Duodenal mucosa (tissue), 2 donors: ENCODE results near the gene SUSD6.
A peak's percentile ranks its signal among the peaks of the same experiment; 100 is the strongest.
"Not testable (repeated sequence)": the region's sequence is repeated elsewhere in the genome, so short reads cannot be mapped to it uniquely, and the experiment has no call there.

Experiments
- H3K27ac ChIP-seq: one replicate; pipeline ENCODE4 v1.7.0; 2013; ENCODE audit warnings: low read depth, low read length
- H3K27me3 ChIP-seq, 2 donors: one replicate each; pipeline ENCODE4 v1.7.0; 2013; ENCODE audit warnings: low read length in 2 of 2, control low read depth in 1 of 2; ENCODE audit not compliant: insufficient read depth in 2 of 2, control insufficient read depth in 1 of 2
- H3K36me3 ChIP-seq, 2 donors: one replicate each; pipeline ENCODE4 v1.7.0; 2013; ENCODE audit warnings: low read length in 2 of 2, control low read depth in 1 of 2; ENCODE audit not compliant: insufficient read depth in 2 of 2, control insufficient read depth in 1 of 2
- H3K4me1 ChIP-seq, 2 donors: one replicate each; pipeline ENCODE4 v1.7.0; 2013; ENCODE audit warnings: low read length in 2 of 2, control low read depth in 1 of 2; ENCODE audit not compliant: insufficient read depth in 2 of 2, control insufficient read depth in 1 of 2
- H3K4me3 ChIP-seq, 2 donors: one replicate each; pipeline ENCODE4 v1.7.0; 2013; ENCODE audit warnings: low read length in 2 of 2, low read depth in 1 of 2
- H3K9ac ChIP-seq, 2 donors: one replicate each; pipeline ENCODE4 v1.7.0; 2013; ENCODE audit warnings: low read length in 2 of 2, low read depth in 1 of 2
- H3K9me3 ChIP-seq, 2 donors: one replicate each; pipeline ENCODE4 v1.7.0; 2013; ENCODE audit warnings: low read length in 2 of 2, control low read depth in 1 of 2; ENCODE audit not compliant: control insufficient read depth in 1 of 2

SUSD6 gene

GRCh38 chr14:69716478-69717187 is 105.2 kb downstream of the SUSD6 start:
- H3K9me3 ChIP-seq = no peaks in the 10 kb centered on the region
- H3K36me3 ChIP-seq = peaks cover 8 to 12% of the 10 kb centered on the region in 2 donors
- H3K4me3 ChIP-seq = no peak overlapping the region
- peaks cover 35 to 48% of the 10 kb centered on the region in 2 donors for H3K4me1 ChIP-seq
- no peaks in the 10 kb centered on the region for H3K27me3 ChIP-seq
- no peak overlapping the region for H3K9ac ChIP-seq
- no peak overlapping the region for H3K27ac ChIP-seq

GRCh38 chr14:69718614-69719013 is 107.2 kb downstream of the SUSD6 start:
- not testable (repeated sequence) for H3K27me3 ChIP-seq, H3K4me3 ChIP-seq, H3K27ac ChIP-seq, H3K9me3 ChIP-seq, H3K9ac ChIP-seq, H3K36me3 ChIP-seq
- peaks cover 16 to 28% of the 10 kb centered on the region in 2 donors for H3K4me1 ChIP-seq

GRCh38 chr14:69719501-69719951 is 108.1 kb downstream of the SUSD6 start:
- H3K27me3 ChIP-seq = no peaks in the 10 kb centered on the region
- H3K9me3 ChIP-seq = no peaks in the 10 kb centered on the region
- H3K36me3 ChIP-seq = no peaks in the 10 kb centered on the region
- no peak overlapping the region for H3K9ac ChIP-seq
- H3K4me1 ChIP-seq = peaks cover 16 to 24% of the 10 kb centered on the region in 2 donors
- no peak overlapping the region for H3K27ac ChIP-seq
- H3K4me3 ChIP-seq = no peak overlapping the region

GRCh38 chr14:69720912-69721311 is 109.5 kb downstream of the SUSD6 start:
- H3K4me3 ChIP-seq = no peak overlapping the region
- no peak overlapping the region for H3K9ac ChIP-seq
- H3K27me3 ChIP-seq = no peaks in the 10 kb centered on the region
- H3K4me1 ChIP-seq = peaks cover 13 to 21% of the 10 kb centered on the region in 2 donors
- H3K27ac ChIP-seq = no peak overlapping the region
- H3K9me3 ChIP-seq = no peaks in the 10 kb centered on the region
- no peaks in the 10 kb centered on the region for H3K36me3 ChIP-seq

- no peaks in the 10 kb centered on the region for H3K9me3 ChIP-seq
- H3K4me3 ChIP-seq = peak overlapping the region; percentile 60 to 64
- H3K4me1 ChIP-seq = peaks cover 6 to 8% of the 10 kb centered on the region in 2 donors
- H3K27ac ChIP-seq = no peak overlapping the region
- H3K36me3 ChIP-seq = no peaks in the 10 kb centered on the region
- peak overlapping the region; percentile 54 to 60 for H3K9ac ChIP-seq
- no peaks in the 10 kb centered on the region for H3K27me3 ChIP-seq
These were observed 115.5 kb downstream of the SUSD6 start for GRCh38 chr14:69726761-69727511.

- Histone ChIP-seq H3K9ac (no peak overlapping the region), H3K27me3 (no peaks in the 10 kb centered on the region), H3K4me1 (peaks cover 6 to 8% of the 10 kb centered on the region in 2 donors), H3K9me3 (no peaks in the 10 kb centered on the region), H3K4me3 (no peak overlapping the region), H3K27ac (no peak overlapping the region), H3K36me3 (no peaks in the 10 kb centered on the region)
These were observed 116.5 kb downstream of the SUSD6 start for GRCh38 chr14:69727860-69728259.

GRCh38 chr14:69731919-69732598 is 120.7 kb downstream of the SUSD6 start:
- not testable (repeated sequence) for H3K4me3 ChIP-seq, H3K9ac ChIP-seq, H3K27ac ChIP-seq, H3K4me1 ChIP-seq, H3K36me3 ChIP-seq, H3K9me3 ChIP-seq, H3K27me3 ChIP-seq

- H3K4me1 ChIP-seq, H3K27me3 ChIP-seq, H3K36me3 ChIP-seq, H3K27ac ChIP-seq, H3K4me3 ChIP-seq, H3K9me3 ChIP-seq, H3K9ac ChIP-seq: not testable (repeated sequence)
These were observed 125.0 kb downstream of the SUSD6 start for GRCh38 chr14:69736405-69736804.

- H3K27me3 ChIP-seq = no peaks in the 10 kb centered on the region
- no peaks in the 10 kb centered on the region for H3K9me3 ChIP-seq
- H3K4me1 ChIP-seq = no peaks in the 10 kb centered on the region
- H3K9ac ChIP-seq = no peak overlapping the region
- no peaks in the 10 kb centered on the region for H3K36me3 ChIP-seq
- H3K4me3 ChIP-seq = no peak overlapping the region
- no peak overlapping the region for H3K27ac ChIP-seq
These were observed 129.7 kb downstream of the SUSD6 start for GRCh38 chr14:69741055-69741454.

GRCh38 chr14:69749956-69750355 is 138.6 kb downstream of the SUSD6 start:
- Histone ChIP-seq H3K9ac (no peak overlapping the region), H3K4me1 (peaks cover 3 to 12% of the 10 kb centered on the region in 2 donors), H3K4me3 (no peak overlapping the region), H3K27me3 (no peaks in the 10 kb centered on the region), H3K36me3 (no peaks in the 10 kb centered on the region), H3K9me3 (no peaks in the 10 kb centered on the region), H3K27ac (peak overlapping the region; percentile 50)
